IMR-90 (cell line): ENCODE measurements around the gene CERS6.

ENCODE experiments used
- POLR2A ChIP-seq: IDR thresholded peaks from 2 replicates; pipeline ENCODE4 v1.6.1; 2012; ENCODE audit warnings: mild to moderate bottlenecking, low read depth, low read length
- SMC3 ChIP-seq: fragments of 150-350 bp; IDR thresholded peaks from 2 replicates; pipeline ENCODE4 v1.6.1; 2016; ENCODE audit warnings: low read depth, mild to moderate bottlenecking, antibody characterized with exemption, low read length, moderate library complexity
- TF ChIP-seq, protein P1 (sequence below): conservative IDR thresholded peaks from 2 replicates; pipeline ENCODE4 v1.5.1; 2012; ENCODE audit warnings: mild to moderate bottlenecking, low read depth, low read length, improper control_type of control experiment

DNA sequence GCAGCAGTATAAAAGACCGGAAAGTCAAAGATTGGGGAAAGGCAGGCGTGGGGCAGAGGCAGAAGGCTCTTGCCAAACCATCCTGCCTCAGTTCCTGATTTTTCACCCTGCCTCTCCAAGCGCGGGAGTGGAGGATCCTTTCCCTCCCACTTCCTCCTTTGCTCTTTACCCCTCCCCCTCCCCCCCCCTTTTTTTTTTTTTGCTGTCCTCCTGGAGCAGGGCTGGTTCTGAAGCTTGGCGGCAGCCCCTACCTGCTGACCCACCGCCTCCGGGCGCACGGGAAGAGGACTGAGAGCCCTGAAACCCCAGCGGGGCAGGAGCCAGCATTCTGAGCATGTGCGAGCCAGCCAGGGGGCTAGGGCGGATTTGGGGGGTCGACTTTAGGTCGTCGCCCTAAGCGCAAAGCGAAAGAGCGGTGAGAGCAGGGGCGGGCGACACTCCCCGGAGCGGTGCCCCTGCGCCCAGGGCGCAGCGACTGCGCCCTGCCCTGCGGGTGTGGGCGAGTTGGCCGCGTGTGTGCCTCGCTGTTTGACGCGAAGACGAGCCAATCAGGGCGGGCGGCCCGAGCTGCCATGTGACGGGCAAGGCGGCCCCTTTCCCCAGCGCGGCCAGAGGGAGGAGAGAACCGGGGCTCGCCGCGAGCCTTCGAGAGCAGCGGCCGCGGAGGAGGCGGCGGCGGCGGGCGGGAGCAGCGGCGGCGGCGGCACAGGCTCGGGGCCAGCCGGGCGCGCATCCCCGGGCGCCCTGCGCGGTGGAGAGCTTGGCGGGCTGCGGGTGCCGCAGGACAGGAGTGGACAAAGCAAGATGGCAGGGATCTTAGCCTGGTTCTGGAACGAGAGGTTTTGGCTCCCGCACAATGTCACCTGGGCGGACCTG is at the start of gene CERS6:
- TF ChIP-seq, protein P1, sequence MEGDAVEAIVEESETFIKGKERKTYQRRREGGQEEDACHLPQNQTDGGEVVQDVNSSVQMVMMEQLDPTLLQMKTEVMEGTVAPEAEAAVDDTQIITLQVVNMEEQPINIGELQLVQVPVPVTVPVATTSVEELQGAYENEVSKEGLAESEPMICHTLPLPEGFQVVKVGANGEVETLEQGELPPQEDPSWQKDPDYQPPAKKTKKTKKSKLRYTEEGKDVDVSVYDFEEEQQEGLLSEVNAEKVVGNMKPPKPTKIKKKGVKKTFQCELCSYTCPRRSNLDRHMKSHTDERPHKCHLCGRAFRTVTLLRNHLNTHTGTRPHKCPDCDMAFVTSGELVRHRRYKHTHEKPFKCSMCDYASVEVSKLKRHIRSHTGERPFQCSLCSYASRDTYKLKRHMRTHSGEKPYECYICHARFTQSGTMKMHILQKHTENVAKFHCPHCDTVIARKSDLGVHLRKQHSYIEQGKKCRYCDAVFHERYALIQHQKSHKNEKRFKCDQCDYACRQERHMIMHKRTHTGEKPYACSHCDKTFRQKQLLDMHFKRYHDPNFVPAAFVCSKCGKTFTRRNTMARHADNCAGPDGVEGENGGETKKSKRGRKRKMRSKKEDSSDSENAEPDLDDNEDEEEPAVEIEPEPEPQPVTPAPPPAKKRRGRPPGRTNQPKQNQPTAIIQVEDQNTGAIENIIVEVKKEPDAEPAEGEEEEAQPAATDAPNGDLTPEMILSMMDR: no peak
- peak; percentile 58; the same call in 1 of the 2 replicates for TF ChIP-seq POLR2A
- no peak for TF ChIP-seq SMC3
